HG03139 (cell line): Measurements from ENCODE around the gene APCDD1L.
A peak's percentile ranks its signal among the peaks of the same experiment; 100 is the strongest.

Experiments
- ATAC-seq: cut with Tn5 transposase; IDR thresholded peaks from one replicate; pipeline ENCODE4 v1.9.1; 2021; ENCODE audit not compliant: unreplicated experiment

Gene APCDD1L

GRCh38 chr20:58467572-58468527 lies 47.3 kb downstream of the APCDD1L start:
- ATAC-seq, result no peak

GRCh38 chr20:58466729-58467571 lies 48.2 kb downstream of the APCDD1L start:
- ATAC-seq, result no peak

- no peak for ATAC-seq
Observed at GRCh38 chr20:58466095-58466708, 49.0 kb downstream of the APCDD1L start.

- ATAC-seq, result no peak
Observed at GRCh38 chr20:58464838-58465237, 50.4 kb downstream of the APCDD1L start.

GRCh38 chr20:58463256-58463655 lies 51.9 kb downstream of the APCDD1L start:
- ATAC-seq, result no peak

GRCh38 chr20:58461899-58462298 lies 53.3 kb downstream of the APCDD1L start:
- ATAC-seq, result no peak

GRCh38 chr20:58461104-58461503 lies 54.1 kb downstream of the APCDD1L start:
- ATAC-seq, result no peak

- peak; percentile 10 for ATAC-seq
Observed at GRCh38 chr20:58459058-58459750, 56.0 kb downstream of the APCDD1L start.

GRCh38 chr20:58458342-58459057 lies 56.7 kb downstream of the APCDD1L start:
- peak; percentile 96 for ATAC-seq

- ATAC-seq, result no peak
Observed at GRCh38 chr20:58457083-58457695, 58.0 kb downstream of the APCDD1L start.

- no peak for ATAC-seq
Observed at GRCh38 chr20:58454460-58454859, 60.7 kb downstream of the APCDD1L start.

- no peak for ATAC-seq
Observed at GRCh38 chr20:58453391-58453790, 61.8 kb downstream of the APCDD1L start.

GRCh38 chr20:58452667-58453255 lies 62.4 kb downstream of the APCDD1L start:
- no peak for ATAC-seq

- no peak for ATAC-seq
Observed at GRCh38 chr20:58450254-58450653, 64.9 kb downstream of the APCDD1L start.

GRCh38 chr20:58449681-58450221 lies 65.4 kb downstream of the APCDD1L start:
- no peak for ATAC-seq

GRCh38 chr20:58448958-58449357 lies 66.2 kb downstream of the APCDD1L start:
- ATAC-seq, result no peak

GRCh38 chr20:58447511-58448391 lies 67.4 kb downstream of the APCDD1L start:
- ATAC-seq, result no peak

- no peak for ATAC-seq
Observed at GRCh38 chr20:58446960-58447265, 68.3 kb downstream of the APCDD1L start.
